IMR-90 (cell line): ENCODE measurements around the gene ST6GALNAC2. TPM values are rescaled to one million over a fixed set of nuclear protein-coding genes. Genes with fewer than 3 reads are reported as not detected.

Experiments
- ATAC-seq: fragments of 200-7000 bp; cut with Tn5 transposase; 2 replicates; pipeline ENCODE4 v1.9.1; 2020; ENCODE audit warnings: low read depth, mild to moderate bottlenecking, moderate library complexity
- BruUV-seq: library from RNA; stranded (reverse); fragments of 400-500 nt; replicated peaks from 2 replicates; lab custom pipeline; 2021; lab: Mats Ljungman, UMichigan
- CTCF ChIA-PET: fragments of 300-600 bp; formaldehyde crosslinking; extraction: SDS; loops from one replicate; lab custom pipeline; 2021; ENCODE audit warnings: antibody characterized with exemption; lab: Yijun Ruan, JAX
- POLR2A ChIA-PET: fragments of 300-600 bp; sonication (Branson Sonifier 250); formaldehyde crosslinking; loops from one replicate; lab custom pipeline; 2022; ENCODE audit warnings: antibody characterized with exemption; ENCODE audit not compliant: unreplicated experiment; lab: Charles Lee
- DNase-seq: peaks from one replicate; pipeline ENCODE4 v3.0.0; 2013
- H2AFZ ChIP-seq: replicated peaks from 2 replicates; pipeline ENCODE3; 2013; ENCODE audit warnings: low read length, mild to moderate bottlenecking; ENCODE audit not compliant: poor library complexity
- H2AK5ac ChIP-seq: 2 replicates; pipeline ENCODE4 v1.6.1; 2013; ENCODE audit warnings: low read depth, low read length, inconsistent platforms
- H2AK9ac ChIP-seq: replicated peaks from 2 replicates; pipeline ENCODE3; 2013; ENCODE audit warnings: mild to moderate bottlenecking, low read depth, low read length, moderate library complexity; ENCODE audit not compliant: poor library complexity
- H2BK120ac ChIP-seq: 2 replicates; pipeline ENCODE4 v1.6.1; 2013; ENCODE audit warnings: low read depth, low read length, inconsistent platforms
- H2BK15ac ChIP-seq: 3 replicates; pipeline ENCODE4 v1.6.1; 2013; ENCODE audit warnings: low read depth, low read length, inconsistent platforms
- H2BK20ac ChIP-seq: 2 replicates; pipeline ENCODE4 v1.6.1; 2013; ENCODE audit warnings: low read depth, mild to moderate bottlenecking, inconsistent platforms, low read length, moderate library complexity
- H2BK5ac ChIP-seq: 2 replicates; pipeline ENCODE4 v1.6.1; 2013; ENCODE audit warnings: mild to moderate bottlenecking, low read depth, low read length, inconsistent platforms; ENCODE audit not compliant: poor library complexity, severe bottlenecking
- H3K14ac ChIP-seq: replicated peaks from 2 replicates; pipeline ENCODE4 v1.6.1; 2013; ENCODE audit warnings: low read depth, low read length, inconsistent platforms
- H3K18ac ChIP-seq: 2 replicates; pipeline ENCODE4 v1.6.1; 2013; ENCODE audit warnings: low read depth, low read length, control low read depth
- H3K23ac ChIP-seq: 2 replicates; pipeline ENCODE4 v1.6.1; 2013; ENCODE audit warnings: low read depth, low read length, inconsistent platforms
- H3K27ac ChIP-seq: 2 replicates; pipeline ENCODE4 v1.5.1; 2013; ENCODE audit warnings: mild to moderate bottlenecking, control low read depth, low read length; ENCODE audit not compliant: insufficient read depth
- H3K27me3 ChIP-seq: 2 replicates; pipeline ENCODE4 v1.6.1; 2013; ENCODE audit warnings: low read length; ENCODE audit not compliant: control insufficient read depth, insufficient read depth
- H3K36me3 ChIP-seq: 2 replicates; pipeline ENCODE4 v1.6.1; 2013; ENCODE audit warnings: low read length, mixed read lengths; ENCODE audit not compliant: control insufficient read depth, insufficient read depth
- H3K4ac ChIP-seq: 2 replicates; pipeline ENCODE4 v1.6.1; 2013; ENCODE audit warnings: low read depth, low read length, inconsistent platforms
- H3K4me1 ChIP-seq: 2 replicates; pipeline ENCODE4 v1.6.1; 2013; ENCODE audit warnings: low read length, mixed read lengths; ENCODE audit not compliant: control insufficient read depth, insufficient read depth
- H3K4me2 ChIP-seq: 2 replicates; pipeline ENCODE4 v1.6.1; 2013; ENCODE audit warnings: low read depth, mild to moderate bottlenecking, control low read depth, low read length, moderate library complexity
- H3K4me3 ChIP-seq: 2 replicates; pipeline ENCODE4 v1.5.1; 2013; ENCODE audit warnings: low read depth, mild to moderate bottlenecking, control low read depth, low read length, moderate library complexity; ENCODE audit not compliant: insufficient read depth
- H3K56ac ChIP-seq: 2 replicates; pipeline ENCODE4 v1.6.1; 2013; ENCODE audit warnings: low read length, inconsistent platforms; ENCODE audit not compliant: insufficient read depth; ENCODE audit errors: extremely low read depth
- H3K79me1 ChIP-seq, 2 experiments: 2 replicates each; pipeline ENCODE4 v1.6.1; 2013; ENCODE audit warnings: low read length in 2 of 2, inconsistent platforms in 1 of 2, low read depth in 1 of 2
- H3K9ac ChIP-seq: 2 replicates; pipeline ENCODE4 v1.6.1; 2013; ENCODE audit warnings: low read depth, low read length, control low read depth
- H3K9me1 ChIP-seq: 2 replicates; pipeline ENCODE4 v1.6.1; 2013; ENCODE audit warnings: low read length, inconsistent platforms; ENCODE audit not compliant: insufficient read depth
- H3K9me3 ChIP-seq: 2 replicates; pipeline ENCODE4 v1.6.1; 2013; ENCODE audit warnings: low read length; ENCODE audit not compliant: control insufficient read depth, insufficient read depth
- H4K20me1 ChIP-seq: 2 replicates; pipeline ENCODE4 v1.6.1; 2013; ENCODE audit warnings: low read length, inconsistent platforms; ENCODE audit not compliant: insufficient read depth
- H4K5ac ChIP-seq: 2 replicates; pipeline ENCODE4 v1.6.1; 2013; ENCODE audit warnings: mild to moderate bottlenecking, low read depth, low read length, control low read depth
- H4K8ac ChIP-seq, 2 experiments: 2 replicates each; pipeline ENCODE4 v1.6.1; 2013; ENCODE audit warnings: low read depth in 2 of 2, low read length in 2 of 2, control low read depth in 1 of 2, inconsistent platforms in 1 of 2
- H4K91ac ChIP-seq: 2 replicates; pipeline ENCODE4 v1.6.1; 2013; ENCODE audit warnings: low read depth, low read length, inconsistent platforms; ENCODE audit not compliant: insufficient read depth
- MAFK ChIP-seq: IDR thresholded peaks from 2 replicates; pipeline ENCODE4 v1.6.1; 2012; ENCODE audit warnings: low read depth, low read length, improper control_type of control experiment
- NFE2L2 ChIP-seq: fragments of 150-350 bp; IDR thresholded peaks from 2 replicates; pipeline ENCODE4 v1.6.1; 2016; ENCODE audit warnings: low read depth, mild to moderate bottlenecking, low read length
- WGBS, 2 experiments: methylation state at CpG; one replicate each; pipeline versions ENCODE4 v1.1.5 to v1.1.7; 2013; ENCODE audit warnings: missing lambda C conversion rate in 2 of 2; ENCODE audit not compliant: insufficient read length in 1 of 2; ENCODE audit errors: extremely low coverage in 2 of 2; 5-methylcytosine and 5-hydroxymethylcytosine counted together
- dilution Hi-C: fragments of 300-500 bp; cut with HindIII; formaldehyde crosslinking; loops from one replicate; pipeline ENCODE4 v1.14.3; 2018; ENCODE audit warnings: low sequenced_read_pairs; ENCODE audit not compliant: unreplicated experiment
- in situ Hi-C: fragments of 300-500 bp; cut with MboI; formaldehyde crosslinking; loops from 3 replicates; pipeline ENCODE4 v1.14.3; 2019; ENCODE audit warnings: low sequenced_read_pairs, inconsistent platforms, mixed read lengths
- intact Hi-C: fragments of 100-400 bp; cut with micrococcal nuclease; formaldehyde crosslinking; loops from 2 replicates; pipeline ENCODE4 v1.10.0; 2022
- polyA plus RNA-seq, 3 experiments: library from polyadenylated mRNA; depleted of rRNA; stranded (reverse); fragments of >200 nt; gene quantifications; 2 replicates each; pipeline ENCODE4 v1.2.3, GENCODE V29; 2012; ENCODE audit warnings: low replicate concordance in 1 of 3
- total RNA-seq: library from RNA; depleted of rRNA; stranded (reverse); fragments of >200 nt; gene quantifications from 2 replicates; pipeline ENCODE4 v1.2.3, GENCODE V29; 2012
- TF ChIP-seq, protein P1 (sequence below): conservative IDR thresholded peaks from 2 replicates; pipeline ENCODE4 v1.5.1; 2012; ENCODE audit warnings: mild to moderate bottlenecking, low read depth, low read length, improper control_type of control experiment

Gene ST6GALNAC2
- total and polyA plus RNA-seq, 2 of the 4 experiments (the other 2 are of a cell fraction): 0.10 TPM; not detected in 1

DNA sequence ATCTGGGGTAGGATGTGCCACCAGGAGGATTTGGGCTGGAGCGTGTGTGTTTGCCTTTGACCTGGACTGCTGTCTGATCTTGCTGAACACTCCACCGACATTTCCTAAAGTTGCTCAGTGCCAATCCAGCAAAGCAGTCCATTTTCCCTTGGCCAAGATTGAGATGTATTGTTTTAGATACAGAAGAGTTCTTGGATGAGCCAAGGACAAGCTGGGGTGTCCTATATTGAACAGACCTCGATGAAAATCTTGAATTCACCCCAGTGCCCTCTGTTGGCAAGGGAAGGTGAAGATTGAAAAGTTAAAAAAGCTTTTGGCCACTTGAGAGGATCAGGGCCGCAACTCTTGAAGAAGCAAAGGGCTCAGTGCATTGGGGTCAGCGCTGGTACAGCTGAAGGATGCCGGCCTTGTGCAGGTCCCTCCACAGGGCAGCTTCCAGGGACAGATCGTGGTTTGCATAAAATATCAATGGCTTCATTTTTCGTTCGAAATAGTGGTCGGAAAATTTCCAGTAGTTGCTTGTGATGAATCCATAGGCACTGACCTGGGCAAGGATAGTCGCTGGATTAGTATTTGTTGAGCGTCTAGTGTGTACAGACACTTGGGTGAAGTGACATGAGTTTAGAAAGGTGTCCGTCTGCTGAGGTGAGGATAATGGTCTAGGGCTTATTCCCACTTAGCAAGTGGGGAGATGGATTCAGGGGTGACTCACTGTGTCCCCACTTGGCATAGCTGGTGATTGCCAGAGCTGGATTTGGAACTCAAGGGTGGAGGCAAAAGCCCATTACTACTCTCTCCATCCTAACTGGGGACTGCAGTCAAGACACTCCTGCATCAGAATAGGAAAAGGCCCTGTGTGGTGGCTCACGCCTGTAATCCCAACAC, 19.7 kb downstream of the ST6GALNAC2 start:
- Histone ChIP-seq H2BK120ac (no peak overlapping the region), H2BK20ac (no peak overlapping the region), H3K9me1 (peaks cover 12% of the 10 kb centered on the region), H3K18ac (no peak overlapping the region), H3K4ac (no peak overlapping the region), H3K23ac (no peak overlapping the region), H3K27ac (no peak overlapping the region), H4K91ac (no peak overlapping the region), H2AFZ (no peak overlapping the region), H3K14ac (no peak overlapping the region), H3K9me3 (peaks cover 6% of the 10 kb centered on the region), H3K4me3 (no peak overlapping the region), H4K20me1 (peaks cover 63% of the 10 kb centered on the region), H4K8ac (no peak overlapping the region), H3K9ac (no peak overlapping the region), H3K56ac (no peak overlapping the region), H2AK5ac (0 out of 2 replicates have a peak overlapping the region, but pooled peaks have one; percentile 45), H2AK9ac (no peak overlapping the region), H3K4me1 (peaks cover 10% of the 10 kb centered on the region), H3K27me3 (no peaks in the 10 kb centered on the region), H3K4me2 (no peak overlapping the region), H2BK5ac (no peak overlapping the region), H3K36me3 (peaks cover 29% of the 10 kb centered on the region), H3K79me1 (peaks cover 9 to 35% of the 10 kb centered on the region in 2 experiments), H4K5ac (no peak overlapping the region), H2BK15ac (no peak overlapping the region)
- ChIA-PET CTCF (interaction anchor here (1.3 kb wide), 2 partner anchors 8 to 9 kb away, joined by 4 read pairs; no protein-coding TSS in a partner anchor), POLR2A (no interaction called here)
- intact Hi-C loops: no loop called here
- no peak for DNase-seq
- ATAC-seq: no peak
- dilution Hi-C loops: no loop called here
- 93% methylated on average over 7 of the region's 14 CpGs; no CpG with 5 or more reads in 1 of the 2 experiments for WGBS, 2 experiments
- BruUV-seq: no TSS peak
- TF ChIP-seq NFE2L2 (no peak), MAFK (no peak)
- TF ChIP-seq, protein P1, sequence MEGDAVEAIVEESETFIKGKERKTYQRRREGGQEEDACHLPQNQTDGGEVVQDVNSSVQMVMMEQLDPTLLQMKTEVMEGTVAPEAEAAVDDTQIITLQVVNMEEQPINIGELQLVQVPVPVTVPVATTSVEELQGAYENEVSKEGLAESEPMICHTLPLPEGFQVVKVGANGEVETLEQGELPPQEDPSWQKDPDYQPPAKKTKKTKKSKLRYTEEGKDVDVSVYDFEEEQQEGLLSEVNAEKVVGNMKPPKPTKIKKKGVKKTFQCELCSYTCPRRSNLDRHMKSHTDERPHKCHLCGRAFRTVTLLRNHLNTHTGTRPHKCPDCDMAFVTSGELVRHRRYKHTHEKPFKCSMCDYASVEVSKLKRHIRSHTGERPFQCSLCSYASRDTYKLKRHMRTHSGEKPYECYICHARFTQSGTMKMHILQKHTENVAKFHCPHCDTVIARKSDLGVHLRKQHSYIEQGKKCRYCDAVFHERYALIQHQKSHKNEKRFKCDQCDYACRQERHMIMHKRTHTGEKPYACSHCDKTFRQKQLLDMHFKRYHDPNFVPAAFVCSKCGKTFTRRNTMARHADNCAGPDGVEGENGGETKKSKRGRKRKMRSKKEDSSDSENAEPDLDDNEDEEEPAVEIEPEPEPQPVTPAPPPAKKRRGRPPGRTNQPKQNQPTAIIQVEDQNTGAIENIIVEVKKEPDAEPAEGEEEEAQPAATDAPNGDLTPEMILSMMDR: no peak
- in situ Hi-C loops: no loop called here
